Measurements from ENCODE around the gene TMEM121.

- TF ChIP-seq, protein P1, sequence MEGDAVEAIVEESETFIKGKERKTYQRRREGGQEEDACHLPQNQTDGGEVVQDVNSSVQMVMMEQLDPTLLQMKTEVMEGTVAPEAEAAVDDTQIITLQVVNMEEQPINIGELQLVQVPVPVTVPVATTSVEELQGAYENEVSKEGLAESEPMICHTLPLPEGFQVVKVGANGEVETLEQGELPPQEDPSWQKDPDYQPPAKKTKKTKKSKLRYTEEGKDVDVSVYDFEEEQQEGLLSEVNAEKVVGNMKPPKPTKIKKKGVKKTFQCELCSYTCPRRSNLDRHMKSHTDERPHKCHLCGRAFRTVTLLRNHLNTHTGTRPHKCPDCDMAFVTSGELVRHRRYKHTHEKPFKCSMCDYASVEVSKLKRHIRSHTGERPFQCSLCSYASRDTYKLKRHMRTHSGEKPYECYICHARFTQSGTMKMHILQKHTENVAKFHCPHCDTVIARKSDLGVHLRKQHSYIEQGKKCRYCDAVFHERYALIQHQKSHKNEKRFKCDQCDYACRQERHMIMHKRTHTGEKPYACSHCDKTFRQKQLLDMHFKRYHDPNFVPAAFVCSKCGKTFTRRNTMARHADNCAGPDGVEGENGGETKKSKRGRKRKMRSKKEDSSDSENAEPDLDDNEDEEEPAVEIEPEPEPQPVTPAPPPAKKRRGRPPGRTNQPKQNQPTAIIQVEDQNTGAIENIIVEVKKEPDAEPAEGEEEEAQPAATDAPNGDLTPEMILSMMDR (conservative IDR thresholded peaks at IDR 0.05; ENCODE audit: low read depth, low read length) = no peak
- TF ChIP-seq EZH2 (IDR thresholded peaks at IDR 0.05; ENCODE audit: low read length, unreplicated experiment) = no peak
Measured at GRCh38 chr14:105492971-105493871, 33.2 kb upstream of the TMEM121 start.

Measured in PC-3 (cell line).